NB4 (cell line): Measurements from ENCODE around the gene NKX2-1.

Source experiments
- POLR2A ChIP-seq: IDR thresholded peaks from 2 replicates; pipeline ENCODE4 v1.6.1; 2011; ENCODE audit warnings: mild to moderate bottlenecking; ENCODE audit not compliant: insufficient read length; ENCODE audit errors: extremely low read depth
- TF ChIP-seq, protein P1 (sequence below): IDR thresholded peaks from 2 replicates; pipeline ENCODE4 v1.6.1; 2011; ENCODE audit warnings: low read depth, low read length
- TF ChIP-seq, protein P2 (sequence below): IDR thresholded peaks from one replicate; pipeline ENCODE4 v1.5.1; 2012; ENCODE audit warnings: low read depth, low read length

DNA sequence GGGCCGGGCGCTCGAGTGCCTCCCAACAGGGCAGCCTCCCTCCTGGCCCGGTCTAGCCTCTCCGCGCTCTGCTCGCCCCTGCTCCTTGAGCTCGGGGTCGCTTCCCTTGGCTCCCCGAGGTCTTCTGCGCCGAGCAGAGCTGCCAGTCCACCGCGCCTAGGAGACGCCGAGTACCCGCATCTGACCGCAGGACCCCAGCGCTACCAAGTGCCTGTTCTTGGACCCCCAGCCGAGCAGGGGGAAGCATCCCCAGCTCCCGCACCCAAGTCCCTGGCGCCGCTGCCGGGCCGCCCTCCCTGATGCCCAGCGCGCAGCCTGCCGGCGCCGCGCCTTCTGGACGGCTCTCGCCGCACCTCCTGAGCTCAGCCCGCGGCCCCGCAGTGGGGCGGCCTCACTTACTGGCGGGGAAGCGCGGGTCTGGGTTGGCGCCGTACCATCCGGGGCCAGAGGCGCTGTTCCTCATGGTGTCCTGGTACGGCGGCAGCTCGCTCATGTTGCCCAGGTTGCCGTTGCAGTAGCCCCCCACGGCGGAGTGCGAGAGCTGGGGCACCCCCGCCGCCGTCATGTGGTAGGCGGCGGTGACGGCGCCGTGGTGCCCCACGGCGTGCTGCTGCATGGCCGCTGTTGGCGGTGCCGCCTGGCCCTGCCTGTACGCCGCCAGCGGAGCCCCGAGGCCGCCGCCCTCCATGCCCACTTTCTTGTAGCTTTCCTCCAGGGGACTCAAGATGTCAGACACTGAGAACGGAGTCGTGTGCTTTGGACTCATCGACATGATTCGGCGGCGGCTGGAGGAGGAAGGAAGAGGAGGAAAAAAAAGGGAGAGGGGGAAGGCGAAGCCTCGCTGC, 1.2 kb downstream of the NKX2-1 start:
- TF ChIP-seq, protein P1, sequence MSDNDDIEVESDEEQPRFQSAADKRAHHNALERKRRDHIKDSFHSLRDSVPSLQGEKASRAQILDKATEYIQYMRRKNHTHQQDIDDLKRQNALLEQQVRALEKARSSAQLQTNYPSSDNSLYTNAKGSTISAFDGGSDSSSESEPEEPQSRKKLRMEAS: no peak
- TF ChIP-seq, protein P2, sequence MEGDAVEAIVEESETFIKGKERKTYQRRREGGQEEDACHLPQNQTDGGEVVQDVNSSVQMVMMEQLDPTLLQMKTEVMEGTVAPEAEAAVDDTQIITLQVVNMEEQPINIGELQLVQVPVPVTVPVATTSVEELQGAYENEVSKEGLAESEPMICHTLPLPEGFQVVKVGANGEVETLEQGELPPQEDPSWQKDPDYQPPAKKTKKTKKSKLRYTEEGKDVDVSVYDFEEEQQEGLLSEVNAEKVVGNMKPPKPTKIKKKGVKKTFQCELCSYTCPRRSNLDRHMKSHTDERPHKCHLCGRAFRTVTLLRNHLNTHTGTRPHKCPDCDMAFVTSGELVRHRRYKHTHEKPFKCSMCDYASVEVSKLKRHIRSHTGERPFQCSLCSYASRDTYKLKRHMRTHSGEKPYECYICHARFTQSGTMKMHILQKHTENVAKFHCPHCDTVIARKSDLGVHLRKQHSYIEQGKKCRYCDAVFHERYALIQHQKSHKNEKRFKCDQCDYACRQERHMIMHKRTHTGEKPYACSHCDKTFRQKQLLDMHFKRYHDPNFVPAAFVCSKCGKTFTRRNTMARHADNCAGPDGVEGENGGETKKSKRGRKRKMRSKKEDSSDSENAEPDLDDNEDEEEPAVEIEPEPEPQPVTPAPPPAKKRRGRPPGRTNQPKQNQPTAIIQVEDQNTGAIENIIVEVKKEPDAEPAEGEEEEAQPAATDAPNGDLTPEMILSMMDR: no peak
- TF ChIP-seq POLR2A: no peak
